Stimulated activated CD8-positive, alpha-beta memory T cell treated with anti-CD3 and anti-CD28 coated beads, Interleukin-2, amount 100 ng/mL, for 48 hours (primary cell): ENCODE measurements around the gene OR51B2.
A peak's percentile ranks its signal among the peaks of the same experiment; 100 is the strongest.

Experiments
- DNase-seq, 2 donors: peaks; one replicate each; pipeline ENCODE4 v3.0.0-alpha.2; 2020; ENCODE audit warnings: low read depth in 2 of 2

Gene OR51B2

GRCh38 chr11:5283882-5284281, 40.2 kb downstream of the OR51B2 start:
- no peak for DNase-seq

GRCh38 chr11:5283086-5283485, 41.0 kb downstream of the OR51B2 start:
- no peak for DNase-seq

- no peak for DNase-seq
These were observed 41.5 kb downstream of the OR51B2 start for GRCh38 chr11:5282628-5283027.

GRCh38 chr11:5281596-5281995, 42.5 kb downstream of the OR51B2 start:
- DNase-seq, result no peak

- DNase-seq, result peak in 1 of 2 donors; percentile 3
These were observed 43.5 kb downstream of the OR51B2 start for GRCh38 chr11:5280582-5281102.

- DNase-seq, result no peak
These were observed 44.5 kb downstream of the OR51B2 start for GRCh38 chr11:5279471-5280090.

GRCh38 chr11:5277807-5278382, 46.2 kb downstream of the OR51B2 start:
- DNase-seq, result no peak

GRCh38 chr11:5276697-5277096, 47.4 kb downstream of the OR51B2 start:
- DNase-seq, result no peak

GRCh38 chr11:5275369-5276110, 48.6 kb downstream of the OR51B2 start:
- no peak for DNase-seq

- DNase-seq, result no peak
These were observed 49.7 kb downstream of the OR51B2 start for GRCh38 chr11:5274395-5274794.
